Keratinocyte (primary cell): Measurements from ENCODE around the gene BCAS4.

Source experiments
- EZH2 ChIP-seq: IDR thresholded peaks from one replicate; pipeline ENCODE4 v1.6.1; 2012; ENCODE audit warnings: inconsistent platforms, mild to moderate bottlenecking, low read length, moderate library complexity
- TF ChIP-seq, protein P1 (sequence below), 3 experiments: IDR thresholded peaks in 1 of 3; conservative IDR thresholded peaks in 1 of 3; optimal IDR thresholded peaks in 1 of 3; 2 replicates in 2 of 3; 3 replicates in 1 of 3; pipeline versions ENCODE3 to v1.5.1; 2011; ENCODE audit warnings: low read length in 3 of 3, mild to moderate bottlenecking in 3 of 3, moderate library complexity in 2 of 3, control low read depth in 1 of 3, inconsistent platforms in 1 of 3; ENCODE audit not compliant: insufficient read depth in 2 of 3; ENCODE audit errors: extremely low read depth in 1 of 3

DNA sequence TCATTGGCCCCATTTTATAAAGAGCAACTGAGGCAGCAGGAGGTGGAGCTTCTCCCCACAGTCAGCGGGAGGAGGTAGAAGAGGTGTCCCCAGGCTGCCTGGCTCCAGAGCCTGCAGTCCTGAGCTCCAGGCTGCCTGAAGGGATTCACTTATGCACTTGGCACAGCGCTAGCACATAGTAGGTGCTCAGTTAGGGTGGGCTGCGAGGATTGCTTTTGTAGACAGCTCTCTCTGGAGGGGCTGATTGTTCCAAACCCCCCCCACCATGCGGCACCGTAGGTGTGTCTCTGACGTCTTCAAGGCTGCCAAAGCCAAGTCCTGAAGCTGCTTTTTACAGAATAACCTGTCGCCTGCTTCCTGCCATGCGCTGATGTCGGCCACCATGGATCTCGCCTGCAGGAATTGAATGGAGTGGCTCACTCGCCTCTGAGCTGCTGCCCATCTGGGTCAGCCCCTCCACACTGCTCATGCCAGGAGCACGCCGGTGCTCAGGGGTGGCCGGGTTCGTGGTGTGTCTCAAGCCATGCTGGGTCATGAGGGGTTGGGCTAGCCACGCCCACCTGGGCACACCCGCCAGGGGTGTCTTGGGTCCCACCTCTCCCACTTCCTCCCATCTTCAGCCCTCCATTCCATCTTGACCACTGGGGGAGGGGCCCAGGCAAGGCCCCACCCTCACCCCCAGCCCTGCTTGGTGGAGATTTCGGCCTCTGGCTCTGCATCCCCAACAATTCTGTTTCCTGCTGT, 59.8 kb downstream of the BCAS4 start:
- TF ChIP-seq, protein P1, sequence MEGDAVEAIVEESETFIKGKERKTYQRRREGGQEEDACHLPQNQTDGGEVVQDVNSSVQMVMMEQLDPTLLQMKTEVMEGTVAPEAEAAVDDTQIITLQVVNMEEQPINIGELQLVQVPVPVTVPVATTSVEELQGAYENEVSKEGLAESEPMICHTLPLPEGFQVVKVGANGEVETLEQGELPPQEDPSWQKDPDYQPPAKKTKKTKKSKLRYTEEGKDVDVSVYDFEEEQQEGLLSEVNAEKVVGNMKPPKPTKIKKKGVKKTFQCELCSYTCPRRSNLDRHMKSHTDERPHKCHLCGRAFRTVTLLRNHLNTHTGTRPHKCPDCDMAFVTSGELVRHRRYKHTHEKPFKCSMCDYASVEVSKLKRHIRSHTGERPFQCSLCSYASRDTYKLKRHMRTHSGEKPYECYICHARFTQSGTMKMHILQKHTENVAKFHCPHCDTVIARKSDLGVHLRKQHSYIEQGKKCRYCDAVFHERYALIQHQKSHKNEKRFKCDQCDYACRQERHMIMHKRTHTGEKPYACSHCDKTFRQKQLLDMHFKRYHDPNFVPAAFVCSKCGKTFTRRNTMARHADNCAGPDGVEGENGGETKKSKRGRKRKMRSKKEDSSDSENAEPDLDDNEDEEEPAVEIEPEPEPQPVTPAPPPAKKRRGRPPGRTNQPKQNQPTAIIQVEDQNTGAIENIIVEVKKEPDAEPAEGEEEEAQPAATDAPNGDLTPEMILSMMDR (optimal IDR thresholded peaks at IDR 0.05 in 1 of 3, IDR thresholded peaks at IDR 0.05 in 1 of 3, conservative IDR thresholded peaks at IDR 0.05 in 1 of 3; ENCODE audit: extremely low read depth in 1 of 3, insufficient read depth in 2 of 3, low read length in 3 of 3) = no peak
- no peak for TF ChIP-seq EZH2
